ENCODE results near the gene PRAMEF11. TPM values are rescaled to one million over a fixed set of nuclear protein-coding genes. Genes with fewer than 3 reads are reported as not detected.
"Not testable (repeated sequence)": the region's sequence is repeated elsewhere in the genome, so short reads cannot be mapped to it uniquely, and the experiment has no call there.

Gene PRAMEF11
- total and polyA plus RNA-seq, 3 donors from 2014 or later = not detected

GRCh38 chr1:12783783-12784182 lies 47.4 kb downstream of the PRAMEF11 start:
- H3K36me3 ChIP-seq (ENCODE audit: low read depth, missing control alignments); intact Hi-C loops (cut with DNase I; ENCODE audit: low total_unique reads); H3K4me3 ChIP-seq; H3K9me3 ChIP-seq; H3K27me3 ChIP-seq; H3K4me1 ChIP-seq; DNase-seq; H3K27ac ChIP-seq: not testable (repeated sequence)
- WGBS, 2 donors = 46 to 79% methylated on average over 2 to 6 of the region's 7 CpGs
- TF ChIP-seq CTCF (IDR thresholded peaks at IDR 0.05) = peak in 1 of 3 experiments; percentile 33

- H3K27me3 ChIP-seq; intact Hi-C loops (cut with DNase I; ENCODE audit: low total_unique reads); H3K36me3 ChIP-seq (ENCODE audit: low read depth, missing control alignments); H3K9me3 ChIP-seq; H3K27ac ChIP-seq; H3K4me1 ChIP-seq; H3K4me3 ChIP-seq; DNase-seq: not testable (repeated sequence)
- WGBS, 2 donors = 66 to 78% methylated on average over 5 of the region's 5 CpGs
Observed at GRCh38 chr1:12781488-12781887, 49.7 kb downstream of the PRAMEF11 start.

GRCh38 chr1:12778907-12779306 lies 52.3 kb downstream of the PRAMEF11 start:
- WGBS, 2 donors = 86 to 87% methylated on average over 6 of the region's 6 CpGs
- no peak overlapping the region for H3K4me3 ChIP-seq
- H3K4me1 ChIP-seq = no peaks in the 10 kb centered on the region
- no peak for DNase-seq
- H3K27me3 ChIP-seq = no peaks in the 10 kb centered on the region
- TF ChIP-seq POLR2A (IDR thresholded peaks at IDR 0.05) = no peak
- TF ChIP-seq CTCF (IDR thresholded peaks at IDR 0.05) = no peak
- intact Hi-C loops (cut with DNase I; ENCODE audit: low total_unique reads) = no loop called here
- H3K36me3 ChIP-seq (ENCODE audit: low read depth, missing control alignments) = no peaks in the 10 kb centered on the region
- no peak overlapping the region for H3K27ac ChIP-seq
- H3K9me3 ChIP-seq = no peaks in the 10 kb centered on the region

GRCh38 chr1:12778061-12778460 lies 53.1 kb downstream of the PRAMEF11 start:
- Histone ChIP-seq H3K27me3 (no peaks in the 10 kb centered on the region), H3K4me1 (no peaks in the 10 kb centered on the region), H3K9me3 (no peaks in the 10 kb centered on the region), H3K4me3 (no peak overlapping the region), H3K36me3 (ENCODE audit: low read depth, missing control alignments) (no peaks in the 10 kb centered on the region), H3K27ac (no peak overlapping the region)
- TF ChIP-seq CTCF (IDR thresholded peaks at IDR 0.05) = no peak
- no peak for TF ChIP-seq POLR2A (IDR thresholded peaks at IDR 0.05)
- no peak for DNase-seq
- intact Hi-C loops (cut with DNase I; ENCODE audit: low total_unique reads) = no loop called here
- 67 to 87% methylated on average over 4 of the region's 4 CpGs for WGBS, 2 donors

- no peak for DNase-seq
- Histone ChIP-seq H3K4me1 (no peaks in the 10 kb centered on the region), H3K27ac (no peak overlapping the region), H3K36me3 (ENCODE audit: low read depth, missing control alignments) (no peaks in the 10 kb centered on the region), H3K9me3 (no peaks in the 10 kb centered on the region), H3K27me3 (no peaks in the 10 kb centered on the region), H3K4me3 (no peak overlapping the region)
- TF ChIP-seq POLR2A (IDR thresholded peaks at IDR 0.05) = no peak
- TF ChIP-seq CTCF (IDR thresholded peaks at IDR 0.05) = no peak
- WGBS, 2 donors = 84 to 91% methylated on average over 8 to 15 of the region's 15 CpGs
- intact Hi-C loops (cut with DNase I; ENCODE audit: low total_unique reads) = no loop called here
Observed at GRCh38 chr1:12776801-12777557, 54.2 kb downstream of the PRAMEF11 start.

All from testis (tissue), 3 donors.